ENCODE data around the gene SAYSD1.

Gene SAYSD1

DNA sequence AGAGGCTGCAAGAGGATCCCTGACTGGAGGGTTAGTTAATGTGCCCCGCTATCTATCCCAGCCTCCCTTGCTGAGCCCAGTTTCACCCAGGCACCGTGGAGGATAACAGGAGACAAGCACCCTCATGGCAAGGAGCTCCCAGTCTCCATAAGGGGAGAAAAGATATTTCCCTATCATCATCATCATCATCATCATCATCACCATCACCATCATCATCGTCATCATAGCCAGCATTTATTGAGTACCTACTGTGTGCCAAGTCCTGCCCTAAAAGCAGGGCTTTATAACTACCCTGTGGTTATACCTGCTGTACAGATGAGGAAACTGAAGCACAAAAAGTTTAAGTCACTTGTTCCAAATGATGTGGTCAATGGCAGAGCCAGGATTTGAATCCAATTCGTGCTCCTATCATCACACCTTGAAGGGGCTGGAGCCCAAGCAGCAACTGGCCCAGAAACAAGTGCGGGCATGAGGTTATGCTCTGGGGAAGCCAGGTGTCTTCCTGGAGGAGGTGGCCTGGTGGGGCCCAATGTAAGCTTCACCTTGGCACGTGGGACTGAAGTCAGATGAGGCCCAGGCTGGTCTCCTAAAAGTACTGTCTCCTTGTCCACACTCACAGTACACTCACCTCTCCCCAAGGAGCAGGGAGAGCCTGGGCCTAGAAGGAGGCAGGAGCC, 56.4 kb downstream of the SAYSD1 start:
- DNase-seq (ENCODE audit: low spot score): no peak

GRCh38 chr6:39057251-39058155, 57.5 kb downstream of the SAYSD1 start:
- no peak for DNase-seq (ENCODE audit: low spot score)

DNA sequence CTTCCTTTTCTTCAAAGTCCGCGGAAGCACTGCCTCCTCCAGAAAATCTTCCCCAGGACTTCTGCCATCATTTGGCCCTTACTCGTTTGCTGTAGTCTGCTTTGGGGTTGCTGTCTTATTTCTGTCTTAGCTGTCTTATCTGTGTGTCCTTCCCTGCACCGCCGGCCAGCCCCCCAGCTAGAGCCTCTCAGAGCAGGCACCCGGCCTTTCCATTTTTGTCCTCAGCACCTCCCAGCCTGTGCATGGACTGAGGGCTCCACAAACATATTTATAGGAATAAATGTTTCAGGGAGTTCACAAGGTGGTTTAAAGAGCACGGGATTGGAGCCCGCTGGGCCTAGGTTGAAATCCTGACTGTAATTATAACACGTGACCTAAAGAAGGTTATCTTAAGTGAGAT, 58.3 kb downstream of the SAYSD1 start:
- no peak for DNase-seq (ENCODE audit: low spot score)

DNA sequence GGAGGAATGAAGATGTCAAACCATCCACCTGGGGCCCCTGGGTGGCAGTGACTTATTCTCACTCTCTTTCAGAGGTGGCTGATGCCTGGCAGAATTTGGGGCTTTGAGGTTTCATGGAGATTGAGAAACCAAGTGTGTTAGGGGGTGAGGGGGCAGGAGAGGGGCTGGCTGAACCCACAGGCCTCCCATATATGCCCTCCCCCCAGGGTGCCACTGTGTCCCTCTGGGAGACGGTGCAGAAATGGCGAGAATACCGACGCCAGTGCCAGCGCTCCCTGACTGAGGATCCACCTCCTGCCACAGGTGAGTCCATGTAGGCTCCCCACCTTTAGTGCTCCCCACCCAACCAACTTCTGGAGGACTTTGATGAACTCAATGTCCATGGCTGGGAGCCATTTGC, 58.8 kb downstream of the SAYSD1 start:
- DNase-seq (ENCODE audit: low spot score): no peak

DNA sequence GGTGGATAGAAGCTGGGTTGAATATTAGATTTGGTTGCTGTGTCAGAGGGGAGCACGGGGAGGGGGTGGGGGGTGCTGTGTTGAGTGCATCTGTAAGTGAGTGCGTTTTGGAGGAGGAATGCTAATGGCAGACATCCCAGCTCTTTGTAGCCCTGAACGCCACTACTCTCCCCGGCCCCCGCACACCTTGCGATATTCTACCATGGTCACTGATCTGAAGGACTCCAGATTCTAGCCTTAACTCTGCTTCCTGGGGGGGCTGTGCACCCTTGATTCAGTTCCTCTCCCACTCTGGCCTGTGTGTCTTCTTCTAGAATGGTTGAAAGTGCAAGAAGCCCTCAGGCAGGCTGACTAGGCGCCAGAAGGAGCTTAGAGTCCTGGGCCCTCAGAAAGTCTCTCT, 59.3 kb downstream of the SAYSD1 start:
- DNase-seq (ENCODE audit: low spot score): no peak

DNA sequence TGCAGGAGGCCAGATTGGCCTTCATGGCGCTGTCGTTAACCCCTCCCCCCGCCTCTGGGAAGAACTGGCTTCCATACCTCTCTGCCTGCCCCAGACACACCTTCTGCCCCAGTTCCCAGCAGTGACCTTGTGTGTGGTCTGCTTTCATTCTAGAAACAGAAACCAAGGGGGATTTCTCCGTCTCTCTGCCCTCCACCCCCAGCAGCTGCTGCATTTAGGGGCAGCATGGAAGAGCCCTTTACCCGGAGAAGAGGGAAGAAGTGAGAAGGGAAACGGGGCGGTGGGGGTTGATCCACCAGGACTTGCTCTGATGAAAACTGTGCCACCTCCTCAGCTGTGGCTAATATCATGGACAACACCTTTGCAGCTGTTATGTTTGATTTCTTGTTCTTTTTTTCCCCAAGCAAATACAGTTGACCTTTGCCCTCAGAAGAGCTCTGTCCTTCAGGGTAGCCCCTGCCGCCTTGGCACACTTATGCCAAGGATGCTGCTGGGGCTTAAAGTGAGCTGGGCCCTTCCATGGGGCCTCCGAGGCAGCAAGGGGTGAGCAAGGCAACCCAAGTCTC, 60.3 kb downstream of the SAYSD1 start:
- no peak for DNase-seq (ENCODE audit: low spot score)
